Activated T-cell treated with anti-CD3 and anti-CD28 coated beads for 48 hours (primary cell): ENCODE measurements around the gene CNTN1.
"Not testable (repeated sequence)": the region's sequence is repeated elsewhere in the genome, so short reads cannot be mapped to it uniquely, and the experiment has no call there.

Experiments
- DNase-seq: peaks from one replicate; pipeline ENCODE4 v3.0.0-alpha.2; 2020; ENCODE audit warnings: low read depth

Gene CNTN1

GRCh38 chr12:40701756-40702155, 9.5 kb downstream of the CNTN1 start:
- no peak for DNase-seq

DNA sequence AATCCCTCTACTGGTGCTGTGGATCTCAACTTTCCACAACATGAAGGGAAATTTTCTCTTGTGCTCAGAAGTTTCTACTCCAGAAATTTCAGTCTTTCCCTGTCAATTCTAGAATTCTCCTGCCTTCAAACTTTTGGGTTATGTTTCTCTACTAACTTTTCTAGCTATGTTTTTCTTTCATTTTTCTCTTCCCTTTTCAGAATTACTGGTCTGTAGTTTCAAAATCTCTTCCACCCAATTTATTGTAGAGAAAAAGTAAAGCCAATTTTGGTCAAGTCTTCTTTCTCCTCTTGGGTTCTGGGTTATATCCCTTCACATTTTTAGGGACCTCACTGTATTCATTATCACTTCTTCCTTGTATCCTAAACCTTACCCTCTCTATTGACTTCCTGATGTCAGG, 18.9 kb downstream of the CNTN1 start:
- DNase-seq = no peak

DNA sequence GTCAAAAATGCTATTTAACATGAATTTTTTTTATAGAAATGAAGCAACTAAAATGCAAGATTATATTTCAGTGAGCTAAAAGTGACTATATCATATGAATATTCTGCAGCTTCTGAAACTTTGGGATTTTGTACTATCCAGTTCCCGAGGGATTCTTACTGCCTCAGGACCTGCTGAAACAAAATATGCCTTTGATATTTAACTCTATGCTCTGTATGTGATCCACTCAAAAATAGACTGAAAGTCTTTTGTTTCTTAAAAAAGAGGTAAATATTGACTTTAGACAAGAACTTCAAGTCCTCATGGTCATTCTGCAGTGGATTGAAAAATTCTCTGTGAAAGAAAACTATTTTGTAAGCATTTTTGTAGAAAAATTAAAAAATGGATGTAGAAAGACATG, 22.4 kb downstream of the CNTN1 start:
- DNase-seq = no peak

GRCh38 chr12:40716037-40716436, 23.8 kb downstream of the CNTN1 start:
- no peak for DNase-seq

DNA sequence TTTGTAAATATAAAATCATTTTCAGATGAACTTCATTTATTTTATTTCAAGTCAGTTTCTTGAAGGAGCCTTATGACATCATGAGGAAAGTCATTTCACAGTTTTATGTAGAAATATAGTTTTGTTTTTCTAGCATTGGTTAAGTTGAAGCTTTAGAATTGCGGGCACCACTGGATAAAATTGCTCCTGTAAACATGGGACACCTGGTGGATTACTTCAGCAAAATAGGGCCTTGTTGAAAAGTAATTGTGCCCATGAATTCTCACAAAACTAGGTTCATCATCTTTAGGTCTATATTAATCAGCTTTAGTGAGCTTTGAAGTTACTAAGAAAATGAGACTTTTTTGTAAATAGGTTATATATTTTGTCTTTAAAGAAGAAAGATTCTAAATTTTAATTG, 25.3 kb downstream of the CNTN1 start:
- DNase-seq = no peak

- no peak for DNase-seq
These were observed 26.7 kb downstream of the CNTN1 start for GRCh38 chr12:40718878-40719372.

DNA sequence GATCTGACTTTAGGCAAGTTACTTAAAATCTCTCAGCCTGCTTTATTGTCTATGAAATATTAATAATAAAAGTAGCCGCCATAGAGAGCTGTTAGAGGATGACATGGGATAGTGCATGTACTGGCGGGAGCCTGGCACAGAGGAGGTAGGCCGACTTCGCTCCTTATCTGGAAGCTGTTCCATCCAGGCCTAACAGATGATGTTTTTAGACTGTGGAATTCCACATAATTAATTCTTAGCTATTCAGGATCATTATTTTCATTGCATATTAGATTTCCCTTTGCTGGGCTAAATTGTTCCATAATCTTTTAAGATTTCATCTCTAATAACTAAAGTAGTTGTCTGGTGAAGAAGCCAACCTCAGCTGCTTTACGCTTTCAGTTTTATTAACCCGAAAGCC, 30.8 kb downstream of the CNTN1 start:
- no peak for DNase-seq

GRCh38 chr12:40726366-40726765, 34.1 kb downstream of the CNTN1 start:
- no peak for DNase-seq

GRCh38 chr12:40727774-40728483, 35.7 kb downstream of the CNTN1 start:
- no peak for DNase-seq

DNA sequence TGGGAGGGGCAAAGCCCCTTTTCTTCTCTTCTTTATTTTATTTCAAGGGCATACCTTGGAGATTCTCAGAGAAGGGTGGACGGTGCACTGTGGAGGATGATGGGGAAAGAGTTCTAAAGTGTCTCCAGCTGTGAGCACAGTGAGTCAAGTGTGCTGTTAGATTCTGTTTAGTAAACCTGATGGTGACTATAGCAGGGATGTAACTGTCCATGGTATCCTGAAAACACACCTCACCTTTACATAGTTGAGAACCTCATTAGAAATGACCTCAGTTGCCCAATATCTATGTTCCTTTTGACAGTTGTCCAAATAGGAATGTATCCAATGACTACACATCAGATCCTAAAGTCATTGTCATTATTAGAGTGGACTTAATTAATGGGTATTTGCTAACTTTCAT, 38.0 kb downstream of the CNTN1 start:
- no peak for DNase-seq

DNA sequence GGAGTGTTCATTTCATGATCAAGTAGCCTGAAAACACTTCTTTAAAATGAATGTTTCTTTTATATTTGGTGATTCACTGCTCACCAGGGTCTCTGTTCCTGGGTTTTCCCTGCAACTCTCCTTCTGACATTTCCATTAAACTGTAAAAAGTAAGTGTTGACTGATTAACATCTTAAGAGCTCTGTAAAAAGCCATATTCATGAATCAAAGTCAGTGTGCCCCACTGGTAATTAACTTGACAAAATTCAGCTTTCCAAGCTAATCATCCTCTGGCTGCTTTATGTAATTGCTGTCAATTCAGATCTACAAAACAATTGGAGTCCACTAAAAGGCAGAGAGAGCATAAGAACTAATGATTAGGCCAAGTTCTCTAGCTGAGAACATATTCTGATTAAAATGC, 41.6 kb downstream of the CNTN1 start:
- DNase-seq = no peak

- no peak for DNase-seq
These were observed 42.0 kb downstream of the CNTN1 start for GRCh38 chr12:40734276-40734675.

DNA sequence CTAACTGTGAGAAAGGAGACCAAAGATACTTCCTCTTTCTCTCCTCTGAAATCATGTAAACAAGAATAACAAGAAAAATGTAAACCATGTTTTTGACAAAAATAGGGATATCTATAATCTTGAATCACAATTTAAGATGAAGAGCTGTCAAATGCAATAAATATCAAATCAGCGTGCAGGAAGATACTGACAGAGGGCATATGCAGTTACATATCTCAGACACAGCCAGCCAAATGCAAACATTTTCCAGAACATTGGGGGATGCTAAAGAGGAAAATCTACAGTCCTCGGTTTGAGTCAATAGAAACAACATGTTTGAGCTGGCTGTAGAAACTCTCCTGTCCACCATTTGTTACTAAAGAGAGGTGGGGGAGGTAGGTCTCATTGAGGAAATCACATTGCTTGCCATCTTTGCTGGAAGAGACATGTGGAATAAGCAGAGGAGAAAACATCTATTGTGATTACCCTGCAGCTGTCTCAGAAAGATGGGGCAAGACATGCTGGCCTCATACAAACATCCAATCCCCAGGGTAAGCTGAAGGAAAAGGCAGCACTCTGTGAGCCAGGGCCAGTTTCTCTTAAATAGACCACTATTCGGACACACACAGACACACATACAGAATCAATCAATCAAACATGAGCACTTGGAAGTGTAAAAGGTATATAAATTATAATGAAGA, 43.5 kb downstream of the CNTN1 start:
- DNase-seq = no peak

GRCh38 chr12:40737416-40737815, 45.2 kb downstream of the CNTN1 start:
- DNase-seq = not testable (repeated sequence)

DNA sequence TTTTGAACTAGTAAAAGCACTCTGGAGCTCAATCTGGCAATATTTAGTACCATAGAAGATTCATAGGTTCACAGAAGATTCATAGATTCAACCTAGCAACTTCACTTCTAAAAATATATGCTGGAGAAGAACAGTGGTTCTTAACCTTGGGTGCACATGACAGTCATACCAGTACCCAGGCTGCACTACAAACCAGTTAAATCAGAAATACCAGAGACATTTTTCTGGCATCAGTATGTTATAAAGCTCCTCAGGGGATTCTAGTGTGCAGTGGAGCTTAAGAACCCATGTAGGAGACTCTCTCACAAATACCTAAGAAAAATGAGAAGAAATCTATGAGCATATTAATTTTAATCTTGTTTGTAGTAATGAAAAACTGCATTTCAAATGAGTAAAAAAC, 46.6 kb downstream of the CNTN1 start:
- DNase-seq = no peak

DNA sequence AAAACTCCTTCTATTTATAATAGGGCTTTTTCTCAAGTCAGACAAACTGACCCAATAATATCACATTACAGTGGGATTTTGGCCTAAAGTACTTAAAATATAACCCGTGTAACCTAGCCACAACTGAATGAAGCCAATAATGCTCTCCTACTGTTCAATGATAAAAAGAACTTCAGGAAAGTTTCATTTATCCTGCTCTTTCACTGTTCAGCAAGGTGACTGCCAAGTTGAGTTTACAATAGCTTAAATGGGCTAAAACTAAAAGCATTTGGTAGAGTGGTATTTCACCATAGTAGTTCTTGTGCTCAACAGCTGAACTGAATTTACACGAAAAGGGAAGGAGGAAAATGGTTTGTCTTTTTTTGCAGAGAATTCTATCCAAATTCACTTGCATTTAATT, 49.8 kb downstream of the CNTN1 start:
- DNase-seq = no peak

DNA sequence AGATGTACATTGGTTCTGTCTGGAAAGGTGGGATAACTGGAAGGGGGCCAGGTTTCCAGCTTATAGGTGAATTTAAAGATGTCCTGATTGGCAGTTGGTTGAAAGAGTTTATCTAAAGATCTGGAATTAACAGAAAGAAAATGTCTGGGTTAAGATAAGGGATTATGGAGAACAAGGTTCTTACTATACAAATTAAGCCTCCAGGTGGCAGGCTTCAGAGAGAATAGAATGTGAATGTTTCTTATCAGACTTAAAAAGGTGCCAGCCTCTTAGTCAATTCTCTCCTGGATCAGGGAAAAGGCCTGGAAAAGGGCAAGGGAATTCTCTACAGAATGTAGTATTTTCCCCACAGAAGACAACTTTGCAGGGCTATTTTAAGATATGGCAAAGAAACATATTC, 53.1 kb downstream of the CNTN1 start:
- no peak for DNase-seq

- no peak for DNase-seq
These were observed 57.6 kb downstream of the CNTN1 start for GRCh38 chr12:40749863-40750262.

DNA sequence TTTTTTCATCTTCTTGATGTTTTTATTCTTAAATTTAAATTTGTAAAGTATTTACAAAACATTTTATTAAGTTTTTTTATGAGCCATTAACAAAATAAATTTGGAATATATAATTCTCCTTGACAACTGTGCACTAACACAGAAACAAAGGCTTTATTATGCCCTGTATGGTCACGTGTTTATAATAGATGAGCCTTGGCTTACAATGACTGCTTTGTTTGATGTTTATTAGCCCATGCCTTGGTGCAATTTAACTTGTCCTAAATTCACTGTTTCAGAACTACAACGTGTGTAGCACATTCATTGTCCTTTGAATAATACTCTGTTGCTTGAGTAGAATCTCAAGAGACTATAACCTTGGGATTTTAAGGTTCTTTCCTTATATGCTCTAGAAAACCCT, 59.8 kb downstream of the CNTN1 start:
- no peak for DNase-seq

GRCh38 chr12:40760821-40761220, 68.6 kb downstream of the CNTN1 start:
- DNase-seq = no peak

GRCh38 chr12:40762072-40762471, 69.8 kb downstream of the CNTN1 start:
- DNase-seq = no peak

DNA sequence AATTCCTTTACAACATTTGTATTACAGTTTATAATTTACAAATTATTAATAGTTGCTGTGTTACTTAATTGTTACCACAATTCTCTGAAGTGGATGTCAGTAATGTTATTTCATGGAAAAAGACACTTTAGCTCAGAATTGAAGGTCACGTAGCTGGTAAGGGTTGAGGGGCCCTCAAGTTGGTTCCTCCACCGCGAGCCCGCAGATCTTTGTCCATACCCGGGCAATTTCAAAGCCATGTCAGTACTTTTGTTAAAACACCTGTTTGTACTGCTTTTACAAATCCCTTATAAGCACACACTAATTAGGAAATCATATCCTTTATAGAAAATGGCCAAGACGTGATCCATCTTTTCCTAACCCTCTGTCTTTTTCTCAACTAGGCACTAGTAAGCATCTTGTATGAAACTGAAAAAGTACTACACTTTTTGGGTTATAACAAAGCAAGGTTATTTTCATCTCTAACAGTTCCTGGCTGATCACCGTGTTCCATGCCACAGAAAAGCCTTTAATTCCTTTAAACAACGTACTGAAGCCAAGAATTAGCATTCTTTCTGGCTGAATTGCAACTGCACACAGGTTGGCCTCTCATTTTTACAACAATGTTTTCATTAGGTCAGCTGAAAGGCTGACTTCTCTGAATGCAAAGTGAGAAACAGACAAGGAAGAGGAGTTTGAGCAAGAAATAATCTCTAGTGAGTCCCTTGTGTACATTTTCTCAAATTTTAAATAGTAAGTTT, 76.1 kb downstream of the CNTN1 start:
- no peak for DNase-seq

DNA sequence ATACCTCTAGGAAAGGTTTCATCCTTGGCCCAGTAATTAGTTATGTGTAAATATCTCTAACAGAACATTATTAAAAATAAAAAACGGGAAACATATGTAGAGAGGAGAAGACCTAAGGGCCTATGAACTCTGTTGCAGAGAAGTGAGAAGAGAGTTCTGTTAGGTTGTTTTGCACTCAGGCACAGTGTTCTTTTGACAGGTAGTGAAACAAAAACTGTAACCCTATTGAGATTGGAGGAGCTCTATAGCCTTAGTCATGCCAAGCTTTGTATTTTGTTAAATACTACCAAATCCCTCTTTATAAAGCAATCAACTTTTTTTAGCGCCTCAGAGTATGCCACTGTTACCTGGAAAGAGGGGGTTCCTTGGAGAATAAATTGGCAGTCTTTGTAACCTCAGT, 77.6 kb downstream of the CNTN1 start:
- no peak for DNase-seq
